ENCODE measurements around the gene PRR3. TPM values are rescaled to one million over a fixed set of nuclear protein-coding genes. Genes with fewer than 3 reads are reported as not detected.

The PRR3 gene
- total and polyA plus RNA-seq, 4 donors, result 2.1 to 3.2 (median 2.4) TPM

DNA sequence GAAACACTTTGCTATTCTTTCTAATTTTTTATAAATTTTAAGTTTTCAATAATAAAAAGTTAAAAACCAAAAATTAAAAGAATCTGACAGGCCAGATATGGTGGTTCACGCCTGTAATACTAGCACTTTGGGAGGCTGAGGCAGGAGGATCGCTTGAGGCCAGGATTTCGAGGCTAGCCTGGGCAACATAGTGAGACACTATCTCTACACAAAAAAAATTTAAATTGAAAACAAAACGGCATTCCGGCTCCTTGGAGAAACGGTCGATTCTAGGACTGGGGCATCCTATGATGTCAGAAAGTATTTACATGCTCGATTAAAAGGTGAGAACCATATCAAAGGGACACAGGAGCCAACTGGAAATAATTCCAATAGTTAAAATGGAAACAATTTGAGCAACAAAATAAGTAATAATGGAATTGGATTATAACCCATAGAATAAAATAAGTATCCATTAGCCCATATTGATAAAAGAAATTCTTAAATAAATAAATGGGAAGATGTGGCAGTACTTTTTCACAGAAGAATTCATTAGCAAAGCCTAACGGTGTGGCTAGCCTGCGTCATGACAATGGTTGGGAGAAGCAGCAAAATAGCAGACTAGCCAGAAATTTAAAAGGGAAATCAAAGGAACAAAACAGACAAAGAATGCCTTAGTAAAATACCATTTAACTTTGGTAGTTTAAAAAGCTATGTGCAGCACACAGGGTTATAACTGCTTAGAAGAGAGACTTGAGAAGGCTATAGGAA is 46.5 kb upstream of the PRR3 start (continued):
- TF ChIP-seq, protein P1, sequence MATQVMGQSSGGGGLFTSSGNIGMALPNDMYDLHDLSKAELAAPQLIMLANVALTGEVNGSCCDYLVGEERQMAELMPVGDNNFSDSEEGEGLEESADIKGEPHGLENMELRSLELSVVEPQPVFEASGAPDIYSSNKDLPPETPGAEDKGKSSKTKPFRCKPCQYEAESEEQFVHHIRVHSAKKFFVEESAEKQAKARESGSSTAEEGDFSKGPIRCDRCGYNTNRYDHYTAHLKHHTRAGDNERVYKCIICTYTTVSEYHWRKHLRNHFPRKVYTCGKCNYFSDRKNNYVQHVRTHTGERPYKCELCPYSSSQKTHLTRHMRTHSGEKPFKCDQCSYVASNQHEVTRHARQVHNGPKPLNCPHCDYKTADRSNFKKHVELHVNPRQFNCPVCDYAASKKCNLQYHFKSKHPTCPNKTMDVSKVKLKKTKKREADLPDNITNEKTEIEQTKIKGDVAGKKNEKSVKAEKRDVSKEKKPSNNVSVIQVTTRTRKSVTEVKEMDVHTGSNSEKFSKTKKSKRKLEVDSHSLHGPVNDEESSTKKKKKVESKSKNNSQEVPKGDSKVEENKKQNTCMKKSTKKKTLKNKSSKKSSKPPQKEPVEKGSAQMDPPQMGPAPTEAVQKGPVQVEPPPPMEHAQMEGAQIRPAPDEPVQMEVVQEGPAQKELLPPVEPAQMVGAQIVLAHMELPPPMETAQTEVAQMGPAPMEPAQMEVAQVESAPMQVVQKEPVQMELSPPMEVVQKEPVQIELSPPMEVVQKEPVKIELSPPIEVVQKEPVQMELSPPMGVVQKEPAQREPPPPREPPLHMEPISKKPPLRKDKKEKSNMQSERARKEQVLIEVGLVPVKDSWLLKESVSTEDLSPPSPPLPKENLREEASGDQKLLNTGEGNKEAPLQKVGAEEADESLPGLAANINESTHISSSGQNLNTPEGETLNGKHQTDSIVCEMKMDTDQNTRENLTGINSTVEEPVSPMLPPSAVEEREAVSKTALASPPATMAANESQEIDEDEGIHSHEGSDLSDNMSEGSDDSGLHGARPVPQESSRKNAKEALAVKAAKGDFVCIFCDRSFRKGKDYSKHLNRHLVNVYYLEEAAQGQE (IDR thresholded peaks at IDR 0.05), result no peak
- no peak for TF ChIP-seq RAD21 (IDR thresholded peaks at IDR 0.05)

DNA sequence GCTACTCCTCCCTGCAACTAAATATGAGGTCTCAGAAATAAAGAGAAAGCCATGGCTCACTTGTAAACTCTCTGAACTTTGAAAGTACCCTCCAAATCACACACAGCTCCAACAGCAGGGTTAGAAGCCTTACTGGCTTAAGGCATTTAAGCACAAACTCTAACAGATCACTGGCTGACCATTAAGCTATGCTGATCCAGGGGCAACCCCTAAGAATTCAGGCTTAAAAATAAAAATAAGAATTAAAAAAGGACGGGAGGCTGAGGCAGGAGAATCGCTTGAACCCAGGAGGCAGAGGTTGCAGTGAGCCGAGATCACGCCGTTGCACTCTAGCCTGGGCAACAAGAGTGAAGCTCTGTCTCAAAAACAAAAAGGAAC is 45.9 kb upstream of the PRR3 start:
- no peaks in the 10 kb centered on the region for H3K9me3 ChIP-seq (ENCODE audit: control insufficient read depth in 4 of 4, low read length in 3 of 4)
- H3K27me3 ChIP-seq (ENCODE audit: control insufficient read depth in 4 of 4, insufficient read depth in 4 of 4, low read length in 3 of 4), result no peaks in the 10 kb centered on the region
- DNase-seq (ENCODE audit: low spot score), result no peak
- H3K4me3 ChIP-seq (ENCODE audit: low read depth in 1 of 3, low read length in 3 of 3), result no peak overlapping the region
- WGBS, result 78% methylated on average over 5 of the region's 5 CpGs
- no peak overlapping the region for H3K27ac ChIP-seq (ENCODE audit: low read depth in 1 of 2, low read length in 2 of 2)
- H3K4me1 ChIP-seq (ENCODE audit: control insufficient read depth in 4 of 4, insufficient read depth in 4 of 4, low read length in 3 of 4), result no peaks in the 10 kb centered on the region
- no peak for TF ChIP-seq HNF4G (IDR thresholded peaks at IDR 0.05)
- TF ChIP-seq EGR1 (IDR thresholded peaks at IDR 0.05; ENCODE audit: low read depth in 2 of 2), result no peak
- TF ChIP-seq TAF1 (conservative IDR thresholded peaks at IDR 0.05), result no peak
- TF ChIP-seq, protein P1 (IDR thresholded peaks at IDR 0.05), result no peak
- TF ChIP-seq, protein P2, sequence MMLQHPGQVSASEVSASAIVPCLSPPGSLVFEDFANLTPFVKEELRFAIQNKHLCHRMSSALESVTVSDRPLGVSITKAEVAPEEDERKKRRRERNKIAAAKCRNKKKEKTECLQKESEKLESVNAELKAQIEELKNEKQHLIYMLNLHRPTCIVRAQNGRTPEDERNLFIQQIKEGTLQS (IDR thresholded peaks at IDR 0.05), result no peak
- TF ChIP-seq HNF4A (conservative IDR thresholded peaks at IDR 0.05), result no peak
- TF ChIP-seq, protein P3, sequence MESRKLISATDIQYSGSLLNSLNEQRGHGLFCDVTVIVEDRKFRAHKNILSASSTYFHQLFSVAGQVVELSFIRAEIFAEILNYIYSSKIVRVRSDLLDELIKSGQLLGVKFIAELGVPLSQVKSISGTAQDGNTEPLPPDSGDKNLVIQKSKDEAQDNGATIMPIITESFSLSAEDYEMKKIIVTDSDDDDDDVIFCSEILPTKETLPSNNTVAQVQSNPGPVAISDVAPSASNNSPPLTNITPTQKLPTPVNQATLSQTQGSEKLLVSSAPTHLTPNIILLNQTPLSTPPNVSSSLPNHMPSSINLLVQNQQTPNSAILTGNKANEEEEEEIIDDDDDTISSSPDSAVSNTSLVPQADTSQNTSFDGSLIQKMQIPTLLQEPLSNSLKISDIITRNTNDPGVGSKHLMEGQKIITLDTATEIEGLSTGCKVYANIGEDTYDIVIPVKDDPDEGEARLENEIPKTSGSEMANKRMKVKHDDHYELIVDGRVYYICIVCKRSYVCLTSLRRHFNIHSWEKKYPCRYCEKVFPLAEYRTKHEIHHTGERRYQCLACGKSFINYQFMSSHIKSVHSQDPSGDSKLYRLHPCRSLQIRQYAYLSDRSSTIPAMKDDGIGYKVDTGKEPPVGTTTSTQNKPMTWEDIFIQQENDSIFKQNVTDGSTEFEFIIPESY (IDR thresholded peaks at IDR 0.05), result no peak
- TF ChIP-seq FOXA1 (IDR thresholded peaks at IDR 0.05), result no peak
- TF ChIP-seq RXRA (IDR thresholded peaks at IDR 0.05), result no peak
- TF ChIP-seq, protein P4, sequence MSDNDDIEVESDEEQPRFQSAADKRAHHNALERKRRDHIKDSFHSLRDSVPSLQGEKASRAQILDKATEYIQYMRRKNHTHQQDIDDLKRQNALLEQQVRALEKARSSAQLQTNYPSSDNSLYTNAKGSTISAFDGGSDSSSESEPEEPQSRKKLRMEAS (IDR thresholded peaks at IDR 0.05), result no peak
- TF ChIP-seq YY1 (IDR thresholded peaks at IDR 0.05), result no peak
- TF ChIP-seq NR2F2 (IDR thresholded peaks at IDR 0.05), result no peak
- no peak for TF ChIP-seq RAD21 (IDR thresholded peaks at IDR 0.05)
- no peak for TF ChIP-seq FOXA2 (IDR thresholded peaks at IDR 0.05)
- H3K36me3 ChIP-seq (ENCODE audit: control insufficient read depth in 4 of 4, insufficient read depth in 3 of 4, low read depth in 1 of 4, low read length in 3 of 4), result no peaks in the 10 kb centered on the region
- no peak overlapping the region for H3K9ac ChIP-seq (ENCODE audit: low read depth in 1 of 2, low read length in 2 of 2)
